SHP77 (cell line): ENCODE results near the gene DENND4B.
"Not testable (repeated sequence)": the region's sequence is repeated elsewhere in the genome, so short reads cannot be mapped to it uniquely, and the experiment has no call there.

Experiments used
- DNase-seq, 2 experiments: peaks; one replicate each; lab custom pipeline; 2025; lab: John Stamatoyannopoulos, UW

Gene DENND4B

DNA sequence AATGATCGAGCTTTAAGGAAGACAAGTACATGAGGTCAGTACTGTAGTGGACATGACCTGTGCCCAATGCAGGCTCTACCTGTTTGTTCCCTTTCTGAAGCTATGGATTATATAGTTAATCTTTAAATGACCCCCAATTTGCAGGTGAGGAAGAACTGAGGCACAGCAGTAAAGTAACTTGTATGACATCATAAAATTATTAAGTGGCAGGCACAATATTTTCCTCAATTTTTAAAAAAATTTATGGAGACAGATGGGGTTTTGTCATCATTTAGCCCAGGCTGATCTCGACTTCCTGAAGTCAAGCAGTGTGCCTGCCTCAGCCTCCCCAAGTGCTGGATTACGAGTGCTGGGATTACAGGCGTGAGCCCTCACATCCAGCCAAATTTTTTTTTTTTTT, 20.1 kb downstream of the DENND4B start:
- no peak for DNase-seq

DNA sequence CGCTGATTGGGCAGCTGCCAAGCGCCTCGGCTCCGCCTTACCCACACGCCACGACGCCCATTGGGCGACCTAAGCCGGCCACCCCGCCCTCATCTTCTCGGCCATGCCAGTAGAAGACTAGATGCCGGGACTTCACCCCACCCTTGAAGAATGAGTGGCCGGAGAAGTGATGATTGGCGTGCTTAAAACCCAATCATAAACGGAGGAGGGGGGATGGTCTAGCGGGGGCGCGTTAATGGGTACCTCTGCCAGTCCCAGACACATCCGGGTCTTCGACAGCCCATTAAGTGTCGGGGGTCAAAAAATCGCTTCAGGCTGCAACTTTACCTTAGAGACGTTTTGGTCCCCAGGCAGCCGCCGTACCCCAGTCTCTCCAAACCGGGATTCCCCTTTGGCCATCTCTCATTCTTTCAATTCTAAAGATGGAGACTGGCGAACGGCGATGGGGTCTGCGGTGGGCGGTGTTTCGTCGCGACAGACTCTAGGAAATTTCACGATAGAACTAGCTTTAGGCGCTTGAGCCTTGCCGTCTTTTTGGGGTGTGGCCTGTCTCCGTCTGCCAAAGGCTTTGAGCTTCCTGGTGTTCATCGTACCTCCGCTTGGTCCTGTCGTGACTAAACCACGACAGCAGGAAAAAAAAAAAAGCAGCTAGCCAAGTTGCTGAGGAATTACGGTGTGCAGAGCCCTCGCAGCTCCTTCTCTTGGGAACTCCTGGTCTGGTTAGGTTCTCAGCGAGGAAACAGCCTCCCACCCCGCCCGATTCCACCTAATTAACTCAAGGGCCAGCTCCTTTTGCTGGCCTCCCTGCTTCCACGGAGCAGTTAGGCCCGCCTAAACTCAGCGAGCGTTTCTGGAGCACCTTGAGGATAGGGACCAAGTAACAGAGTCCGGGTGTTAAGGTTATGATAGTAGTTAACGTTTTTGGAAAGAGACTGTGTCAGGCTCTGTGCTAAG, 23.3 kb downstream of the DENND4B start, which contains the start of gene GATAD2B:
Gene GATAD2B, minus strand, starts transcription at position 1 of the 954 bp plus-strand sequence. CDS start 94,625 bp downstream, outside the sequence.
- DNase-seq: peak; percentile 100

DNA sequence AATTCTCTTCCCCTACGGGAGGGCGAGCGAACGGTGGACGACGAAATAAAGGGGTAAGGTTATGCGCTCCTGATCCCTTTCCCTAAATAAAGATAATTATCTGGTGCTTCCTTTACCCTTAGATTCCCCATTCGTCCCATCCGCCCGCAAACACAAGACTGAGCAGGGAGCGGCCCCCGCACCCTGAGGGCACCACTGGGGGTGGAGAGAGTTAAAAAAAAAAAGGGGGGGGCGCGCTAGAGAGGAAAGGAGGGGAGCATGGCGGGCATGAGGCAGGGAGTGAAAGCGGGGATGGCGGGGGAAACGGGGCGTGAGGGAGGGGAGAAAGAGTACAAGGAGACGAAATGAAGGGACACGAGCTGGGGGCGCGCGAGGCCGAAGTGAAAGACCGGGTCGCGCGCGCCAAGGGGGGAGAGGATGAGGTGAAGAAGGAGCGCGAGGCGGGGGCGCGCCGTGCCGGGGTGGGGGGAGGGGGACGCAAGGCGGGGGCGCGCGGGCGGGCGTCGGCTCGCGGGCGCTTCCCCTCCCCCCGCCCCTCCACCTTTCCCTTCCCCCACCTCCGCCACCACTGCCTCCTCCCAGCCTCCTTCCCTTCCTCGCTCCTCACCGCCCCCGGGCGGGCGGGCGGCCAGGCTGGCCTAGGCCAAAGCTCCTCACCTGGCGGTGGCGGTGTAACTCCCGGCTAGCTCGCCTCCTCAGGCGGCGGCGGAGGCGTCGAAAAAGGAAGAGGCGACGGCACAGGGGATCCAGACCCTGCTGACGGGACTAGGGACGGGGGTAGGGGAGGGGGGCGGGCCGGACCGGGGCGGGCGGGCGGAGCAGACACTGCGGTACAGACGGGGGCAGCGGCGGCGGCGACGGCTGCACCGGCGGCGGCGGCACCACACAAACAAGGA, 24.2 kb downstream of the DENND4B start:
- peak; percentile 83 to 91 for DNase-seq

DNA sequence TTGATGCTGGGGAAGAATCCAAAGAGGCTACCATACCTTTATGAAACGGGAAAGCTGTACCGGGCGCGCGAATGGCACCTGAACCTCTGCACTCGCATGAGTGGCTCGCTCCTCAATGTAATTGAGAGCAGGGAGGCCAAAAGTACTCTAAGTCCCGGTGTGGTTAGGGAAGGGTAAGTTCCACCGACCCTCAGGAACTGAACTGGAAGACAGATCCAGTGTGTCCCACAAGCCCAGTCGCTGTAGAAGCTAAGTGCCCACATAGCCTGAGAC, 24.8 kb downstream of the DENND4B start:
- no peak for DNase-seq

DNA sequence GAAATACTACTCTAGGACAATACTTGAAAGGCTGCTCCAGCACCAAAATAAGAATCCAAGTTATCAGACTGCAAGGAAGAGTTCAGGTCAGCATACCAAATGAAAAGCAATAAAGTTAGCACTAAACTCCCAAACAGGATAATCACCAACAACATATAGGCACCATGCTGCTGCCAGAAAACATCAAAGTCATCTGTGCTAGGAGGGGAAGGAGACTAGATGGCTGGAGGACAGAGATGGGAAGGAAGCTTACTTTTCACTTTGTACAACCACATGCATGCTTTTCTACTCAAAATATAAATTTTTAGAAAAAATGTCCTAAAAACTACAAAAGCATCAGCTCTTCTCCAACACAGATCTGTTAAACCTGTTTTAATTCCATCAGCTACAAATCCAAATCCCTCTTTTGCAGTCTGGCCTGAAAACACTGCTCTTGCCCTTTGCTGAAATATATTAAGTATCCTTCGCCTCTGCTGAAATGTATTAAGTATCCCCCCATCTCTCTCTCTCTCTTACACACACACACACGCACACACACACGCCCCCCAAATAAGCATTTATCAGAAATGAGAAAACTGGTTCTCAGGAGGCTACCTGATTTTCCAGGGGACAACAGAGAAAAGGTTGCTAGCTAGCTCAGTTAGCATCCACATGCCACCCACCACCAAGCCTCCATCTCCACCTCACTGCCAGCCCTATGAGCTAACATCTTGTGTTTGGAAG, 25.3 kb downstream of the DENND4B start:
- DNase-seq: no peak

DNA sequence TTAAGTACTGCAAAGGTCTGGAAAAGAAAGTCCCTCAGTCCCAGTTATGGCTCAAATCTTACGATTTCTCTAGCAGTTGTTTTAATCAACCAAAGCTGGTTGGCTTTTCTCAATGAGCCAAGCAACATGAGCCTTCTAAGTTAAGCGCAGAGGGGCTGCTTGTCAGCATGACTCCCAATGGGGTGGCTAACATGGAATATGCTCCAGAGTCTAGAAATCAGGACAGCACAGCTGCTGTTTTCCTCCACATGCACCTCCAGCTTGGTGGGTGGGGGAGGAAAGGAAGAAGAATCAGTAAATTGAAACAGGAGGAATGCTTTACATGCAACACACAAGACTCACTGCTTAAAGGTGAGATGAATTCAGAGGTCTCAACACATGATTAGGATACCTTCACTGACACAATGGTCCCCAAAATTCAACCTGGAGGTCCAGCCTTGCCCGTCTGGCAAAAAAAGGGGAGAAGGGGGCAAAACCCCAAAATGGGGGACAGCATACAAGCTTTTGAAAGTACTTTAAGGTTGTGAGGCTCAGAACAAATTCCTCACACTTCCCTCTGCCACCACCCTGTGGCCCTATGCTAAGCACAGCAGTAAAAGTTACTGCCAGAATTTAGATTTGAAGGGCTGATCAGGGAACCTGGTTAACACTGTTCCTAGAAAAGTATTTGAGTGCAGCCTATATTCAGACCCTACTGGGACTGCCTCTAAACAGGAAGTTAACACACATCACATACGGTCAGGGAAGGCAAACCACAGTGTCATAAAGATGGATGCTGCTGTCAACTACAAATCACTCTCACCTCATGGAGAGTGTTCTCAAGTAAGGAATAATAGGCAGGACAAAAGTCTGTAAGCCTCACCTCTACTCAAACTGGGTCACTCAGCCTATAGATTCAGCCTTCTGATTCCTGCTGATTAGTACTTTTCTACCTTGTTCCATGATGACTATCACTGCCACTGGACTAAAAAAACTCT, 26.4 kb downstream of the DENND4B start:
- no peak for DNase-seq

DNA sequence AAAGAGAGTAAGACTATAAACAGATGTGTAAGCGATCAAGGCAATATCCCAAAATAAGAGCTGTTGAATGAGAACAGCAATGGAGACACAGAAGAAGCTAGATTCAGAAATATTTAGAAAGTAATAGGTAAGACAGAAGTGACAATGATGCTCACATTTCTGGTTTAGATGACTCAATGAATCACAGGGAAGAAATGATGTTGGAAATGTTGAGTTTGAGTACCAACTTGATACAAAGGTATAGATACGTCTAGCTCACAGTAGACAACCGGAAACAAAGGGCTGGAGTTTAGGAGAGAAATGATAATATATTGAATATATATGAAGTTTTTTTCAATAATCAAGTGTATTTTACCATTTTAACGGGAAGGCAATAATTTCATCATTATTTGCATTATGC, 30.2 kb downstream of the DENND4B start:
- no peak for DNase-seq

DNA sequence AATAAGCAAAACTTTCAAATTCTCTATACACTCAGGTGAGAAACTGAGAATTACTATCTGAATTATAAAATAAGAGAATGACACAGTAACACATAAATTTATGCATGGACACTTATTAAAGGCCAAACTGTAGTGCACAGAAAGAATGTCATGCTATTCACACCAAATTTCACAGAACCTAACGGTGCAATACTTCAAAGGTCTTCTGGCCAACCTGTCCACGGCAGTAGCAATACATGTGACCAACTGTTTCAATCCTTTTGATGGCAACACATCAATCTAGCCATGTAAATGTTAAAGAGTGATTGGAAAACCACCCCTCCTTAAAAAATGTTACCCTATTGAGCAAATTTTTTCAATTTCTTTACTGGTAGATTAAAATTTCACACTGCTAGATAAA, 34.2 kb downstream of the DENND4B start:
- DNase-seq: no peak

DNA sequence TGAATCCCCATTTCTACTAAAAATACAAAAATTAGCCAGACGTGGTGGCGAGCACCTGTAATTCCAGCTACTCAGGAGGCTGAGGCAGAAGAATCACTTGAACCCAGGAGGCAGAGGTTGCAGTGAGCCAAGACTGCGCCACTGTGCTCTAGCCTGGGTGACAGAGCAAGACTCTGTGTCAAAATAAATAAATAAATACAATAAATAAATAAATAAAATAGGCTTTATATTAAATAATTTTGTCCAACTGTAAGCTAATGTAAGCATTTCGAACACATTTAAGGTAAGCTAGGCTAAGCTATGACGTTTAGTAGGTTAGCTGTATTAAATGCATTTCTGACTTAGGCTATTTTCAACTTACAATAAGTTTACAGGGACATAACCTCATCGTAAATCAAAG, 36.0 kb downstream of the DENND4B start:
- not testable (repeated sequence) for DNase-seq

DNA sequence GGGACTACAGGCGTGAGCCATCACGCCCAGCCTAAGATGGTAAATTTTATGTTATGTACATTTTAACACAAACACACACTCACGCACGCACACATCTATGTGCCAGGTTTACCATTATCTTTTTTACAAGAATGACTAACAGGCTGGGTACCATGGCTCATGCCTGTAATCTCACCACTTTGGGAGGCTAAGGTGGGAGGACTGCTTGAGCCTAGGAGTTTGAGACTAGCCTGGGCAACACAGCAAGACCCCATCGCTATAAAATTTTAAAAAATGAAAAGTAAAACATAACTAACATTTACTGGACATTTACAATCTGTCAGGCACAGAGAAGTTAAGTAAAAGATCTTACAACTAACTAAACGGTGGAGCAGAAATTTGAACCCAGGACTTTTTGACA, 38.4 kb downstream of the DENND4B start:
- DNase-seq: no peak

DNA sequence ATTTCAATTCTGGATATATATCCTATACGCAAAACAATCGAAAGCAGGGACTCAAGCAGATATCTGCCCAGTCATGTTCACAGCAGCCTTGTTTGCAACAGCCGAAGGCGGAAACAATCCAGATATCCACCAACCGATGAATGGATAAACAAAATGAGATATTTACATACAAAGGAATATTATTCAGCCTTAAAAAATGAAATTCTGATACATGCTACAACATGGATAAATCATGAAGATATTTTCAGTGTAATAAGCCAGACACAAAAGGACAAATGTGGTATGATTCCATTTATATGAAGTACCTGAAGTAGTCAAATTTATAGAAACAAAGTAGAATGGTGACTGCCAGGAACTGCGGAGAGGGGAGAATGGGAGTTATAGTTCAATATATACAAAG, 39.4 kb downstream of the DENND4B start:
- no peak for DNase-seq

DNA sequence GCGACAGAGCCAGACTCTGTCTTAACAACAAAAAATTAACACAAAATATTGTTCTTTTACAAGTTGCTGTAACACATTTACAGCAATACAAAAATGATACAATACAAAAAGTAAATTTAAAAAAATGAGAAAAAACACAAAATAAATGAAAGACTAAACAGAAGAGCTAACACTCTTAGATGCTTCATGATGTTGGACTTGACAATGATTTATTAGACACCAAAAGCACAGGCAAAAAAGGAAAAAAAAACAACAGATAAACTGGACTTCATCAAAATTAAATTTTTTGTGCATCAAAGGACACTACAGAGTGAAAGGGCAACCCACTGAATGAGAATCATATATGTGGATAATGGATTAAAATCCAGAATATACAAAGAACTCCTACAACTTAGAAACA, 40.1 kb downstream of the DENND4B start:
- DNase-seq: no peak

DNA sequence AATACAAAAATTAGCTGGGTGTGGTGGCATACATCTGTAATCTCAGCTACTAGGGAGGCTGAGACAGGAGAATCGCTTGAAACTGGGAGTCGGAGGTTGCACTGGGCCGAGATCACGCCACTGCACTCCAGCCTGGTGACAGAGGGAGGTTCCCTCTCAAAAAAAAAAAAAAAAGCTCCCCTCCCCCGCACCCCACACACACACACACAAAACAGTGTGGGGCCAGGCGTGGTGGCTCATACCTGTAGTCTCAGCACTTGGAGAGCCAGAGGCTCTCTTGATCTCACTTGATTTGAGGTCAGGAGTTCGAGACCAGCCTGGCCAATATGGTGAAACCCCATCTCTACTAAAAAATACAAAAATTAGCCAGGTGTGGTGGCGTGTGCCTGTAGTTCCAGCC, 40.6 kb downstream of the DENND4B start:
- not testable (repeated sequence) for DNase-seq

DNA sequence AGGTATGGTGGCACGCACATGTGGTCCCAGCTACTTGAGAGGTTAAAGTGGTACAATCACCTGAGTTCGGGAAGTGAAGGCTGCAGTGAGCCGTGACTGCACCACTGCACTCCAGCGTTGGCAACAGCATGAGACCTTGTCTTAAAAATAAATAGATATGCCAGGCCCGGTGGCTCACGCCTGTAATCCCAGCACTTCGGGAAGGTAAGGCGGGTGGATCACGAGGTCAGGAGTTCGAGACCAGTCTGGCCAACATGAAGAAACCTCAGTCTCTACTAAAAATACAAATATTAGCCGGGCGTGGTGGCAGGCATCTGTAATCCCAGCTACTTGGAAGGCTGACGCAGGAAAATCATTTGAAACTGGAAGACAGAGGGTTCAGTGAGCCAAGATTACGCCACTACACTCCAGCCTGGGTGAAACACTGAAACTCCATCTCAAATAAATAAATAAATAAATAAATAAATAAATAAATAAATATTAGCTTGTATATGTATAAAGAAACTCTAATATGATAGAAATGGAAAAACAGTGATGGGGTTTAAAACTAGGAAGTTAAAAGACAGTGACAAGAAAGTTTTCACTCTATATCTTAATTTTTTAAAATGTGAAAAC, 42.6 kb downstream of the DENND4B start:
- DNase-seq: no peak

DNA sequence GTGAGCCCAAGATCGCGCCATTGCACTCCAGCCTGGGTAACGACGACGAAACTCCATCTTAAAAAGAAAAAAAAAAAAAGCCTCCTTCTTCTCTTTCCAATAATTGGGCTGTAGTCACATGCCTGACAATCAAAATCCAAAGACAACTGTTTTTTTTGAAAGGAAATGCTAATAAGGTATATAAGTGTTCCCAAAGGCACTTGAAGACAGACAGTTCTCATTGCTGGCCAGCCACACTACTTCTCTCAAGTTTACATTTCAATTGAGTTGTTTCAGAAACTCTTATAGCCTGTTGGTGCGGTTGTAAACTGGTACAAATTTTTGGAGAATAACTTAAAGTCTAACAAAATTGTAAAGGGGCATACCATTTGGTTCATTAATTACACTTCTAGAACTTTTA, 47.0 kb downstream of the DENND4B start:
- no peak for DNase-seq

DNA sequence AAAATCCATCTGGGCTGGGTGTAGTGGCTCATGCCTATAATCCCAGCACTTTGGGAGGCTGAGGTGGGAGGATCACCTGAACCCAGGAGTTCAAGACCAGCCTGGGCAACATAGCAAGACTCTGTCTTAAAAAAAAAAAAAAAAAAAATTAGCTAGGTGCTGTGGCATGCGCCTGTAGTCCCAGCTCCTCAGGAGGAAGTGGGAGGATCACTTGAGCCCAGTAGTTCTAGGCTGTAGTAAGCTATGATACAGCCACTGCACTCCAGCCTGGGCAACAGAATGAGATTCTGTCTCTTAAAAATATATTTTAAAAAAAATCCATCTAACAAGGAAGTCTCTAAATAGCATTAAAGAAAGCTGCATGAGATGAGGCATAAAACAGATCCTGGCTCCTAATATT, 50.7 kb downstream of the DENND4B start:
- DNase-seq: not testable (repeated sequence)

DNA sequence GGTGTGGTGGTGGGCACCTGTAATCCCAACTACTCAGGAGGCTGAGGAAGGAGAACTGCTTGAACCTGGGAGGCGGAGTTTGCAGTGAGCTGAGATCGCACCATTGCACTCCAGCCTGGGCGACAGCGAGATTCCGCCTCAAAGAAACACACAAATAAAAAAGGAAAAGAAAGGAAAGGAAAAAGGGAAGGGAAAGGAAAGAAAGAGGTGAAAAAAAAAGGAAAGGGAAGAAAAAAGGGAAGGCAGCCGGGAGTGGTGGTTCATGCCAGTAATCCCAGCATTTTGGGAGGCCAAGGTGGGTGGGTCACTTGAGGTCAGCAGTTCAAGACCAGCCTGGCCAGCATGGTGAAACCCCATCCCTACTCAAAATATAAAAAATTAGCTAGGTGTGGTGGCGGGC, 55.5 kb downstream of the DENND4B start:
- DNase-seq: not testable (repeated sequence)

DNA sequence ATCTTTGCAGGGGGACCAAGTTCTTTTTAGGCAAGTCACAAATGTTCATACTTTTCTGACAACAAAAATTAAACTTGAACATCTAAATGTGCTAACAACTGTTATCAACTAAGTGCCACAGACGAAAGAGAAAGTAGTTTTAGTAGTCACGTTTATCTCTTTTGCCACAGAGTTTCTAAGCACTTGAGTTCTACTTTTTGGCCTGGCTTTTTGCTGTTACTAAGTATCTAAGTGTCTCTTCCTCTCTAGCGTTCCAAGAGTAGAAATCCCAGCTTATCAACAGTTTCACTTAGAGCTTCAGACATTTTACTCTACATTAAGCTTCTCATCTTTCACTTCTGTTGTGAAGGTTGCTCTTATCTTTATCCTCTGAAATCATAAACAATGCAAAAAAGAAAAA, 58.0 kb downstream of the DENND4B start:
- no peak for DNase-seq

DNA sequence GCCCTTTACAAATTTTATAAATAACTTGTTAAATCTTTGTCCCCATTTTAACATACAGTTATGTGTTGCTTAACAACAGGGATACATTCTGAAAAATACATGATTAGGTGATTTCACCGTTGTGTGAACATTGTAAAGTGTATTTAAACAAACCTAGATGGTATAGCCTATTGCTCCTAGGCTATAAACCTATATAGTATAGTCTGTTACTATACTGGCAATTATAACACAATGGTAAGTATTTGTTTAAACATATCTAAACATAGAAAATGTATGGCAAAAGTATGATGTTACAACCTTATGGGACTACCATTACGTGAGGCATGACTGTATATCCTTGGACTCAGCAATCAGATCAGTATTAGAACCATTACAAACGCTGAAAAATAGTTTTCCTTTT, 60.4 kb downstream of the DENND4B start:
- DNase-seq: no peak

DNA sequence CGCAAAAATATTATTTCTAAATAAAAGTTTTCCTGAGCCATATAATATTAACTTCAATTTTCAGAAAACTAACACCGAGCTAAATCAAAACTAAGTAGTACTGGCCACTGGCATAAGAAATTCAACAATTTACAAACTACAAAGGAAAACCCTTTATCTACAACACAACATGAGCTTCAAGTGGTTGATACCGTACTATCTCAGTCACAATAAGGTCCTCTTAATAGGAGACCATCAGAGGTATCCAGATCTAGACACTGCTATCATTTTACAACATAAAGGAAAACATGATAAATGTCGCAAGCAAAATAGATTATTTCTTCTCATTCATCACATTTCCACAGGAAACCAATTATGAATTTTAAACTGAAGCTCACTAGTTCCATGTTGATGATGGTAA, 63.3 kb downstream of the DENND4B start:
- DNase-seq: no peak
